Measurements from ENCODE around the gene EXOC5.

EXOC5 gene

DNA sequence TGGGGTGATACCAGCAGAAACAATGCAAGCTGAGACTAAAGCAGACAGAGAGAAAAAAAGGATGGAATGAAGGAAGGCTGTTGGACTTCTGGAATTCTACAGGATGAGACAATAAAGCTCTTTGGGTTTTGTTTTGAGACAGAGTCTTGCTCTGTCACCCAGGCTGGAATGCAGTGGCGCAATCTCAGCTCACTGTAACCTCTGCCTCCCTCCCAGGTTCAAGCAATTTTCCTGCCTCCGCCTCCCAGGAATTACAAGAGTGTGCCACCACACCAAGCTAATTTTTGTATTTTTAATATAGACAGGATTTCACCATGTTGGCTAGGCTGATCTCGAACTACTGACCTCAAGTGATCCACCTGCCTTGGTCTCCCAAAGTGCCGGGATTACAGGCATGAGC, 115.4 kb downstream of the EXOC5 start:
- no peak for DNase-seq
